Left renal cortex interstitium (tissue), 4 donors: ENCODE measurements around the gene TMEM63B. TPM values are rescaled to one million over a fixed set of nuclear protein-coding genes. Genes with fewer than 3 reads are reported as not detected.
A peak's percentile ranks its signal among the peaks of the same experiment; 100 is the strongest.
"Not testable (repeated sequence)": the region's sequence is repeated elsewhere in the genome, so short reads cannot be mapped to it uniquely, and the experiment has no call there.

Experiments used
- DNase-seq, 4 donors: peaks; one replicate each; pipeline ENCODE4 v3.0.0-alpha.2; 2013; ENCODE audit warnings: low read depth in 4 of 4, low spot score in 2 of 4, missing footprints in 1 of 4
- polyA plus RNA-seq, 4 donors: library from polyadenylated mRNA; unstranded; fragments of 120-200 nt; gene quantifications; one replicate each; pipeline ENCODE4 v1.2.1, GENCODE V29; 2013; ENCODE audit not compliant: insufficient read length in 4 of 4

Gene TMEM63B
- polyA plus RNA-seq: 10 to 100 TPM; 28.7 to 42.4 (median 33.0) TPM

- peak in 2 of 4 donors; percentile 77 to 78 for DNase-seq
These were observed at the start of gene TMEM63B, which contains the start of gene MRPL14 for GRCh38 chr6:44127186-44128019. Gene TMEM63B (plus strand): TSS chr6:44127554. CDS start chr6:44134585, 7,031 bp downstream. Gene MRPL14 (minus strand): TSS chr6:44127452. CDS start chr6:44116611, 10,841 bp downstream.

- DNase-seq: no peak
These were observed 49.0 kb upstream of the TMEM63B start for GRCh38 chr6:44078219-44078826.

GRCh38 chr6:44078827-44079671 lies 48.3 kb upstream of the TMEM63B start:
- peak in 2 of 4 donors; percentile 68 to 83 for DNase-seq

GRCh38 chr6:44079672-44080071 lies 47.7 kb upstream of the TMEM63B start:
- no peak for DNase-seq

GRCh38 chr6:44080561-44081521 lies 46.5 kb upstream of the TMEM63B start:
- no peak for DNase-seq

- no peak for DNase-seq
These were observed 45.6 kb upstream of the TMEM63B start for GRCh38 chr6:44081753-44082152.

- DNase-seq: no peak
These were observed 44.5 kb upstream of the TMEM63B start for GRCh38 chr6:44082872-44083321.

GRCh38 chr6:44084231-44085014 lies 42.9 kb upstream of the TMEM63B start:
- no peak for DNase-seq

GRCh38 chr6:44085219-44085618 lies 42.1 kb upstream of the TMEM63B start:
- DNase-seq: no peak

- DNase-seq: no peak
These were observed 40.3 kb upstream of the TMEM63B start for GRCh38 chr6:44086931-44087574.

- DNase-seq: no peak
These were observed 39.7 kb upstream of the TMEM63B start for GRCh38 chr6:44087623-44088022.

GRCh38 chr6:44088827-44089590 lies 38.3 kb upstream of the TMEM63B start:
- DNase-seq: no peak

GRCh38 chr6:44090465-44090864 lies 36.9 kb upstream of the TMEM63B start:
- DNase-seq: no peak

- DNase-seq: not testable (repeated sequence)
These were observed 36.0 kb upstream of the TMEM63B start for GRCh38 chr6:44091356-44091755.

GRCh38 chr6:44091981-44092884 lies 35.1 kb upstream of the TMEM63B start:
- no peak for DNase-seq

- DNase-seq: no peak
These were observed 34.3 kb upstream of the TMEM63B start for GRCh38 chr6:44093066-44093465.
